NT2/D1 (cell line): Measurements from ENCODE around the gene INPP5D.

Experiments
- SUZ12 ChIP-seq: IDR thresholded peaks from 2 replicates; pipeline ENCODE4 v1.6.1; 2011; ENCODE audit not compliant: insufficient read length, insufficient read depth; ENCODE audit errors: extremely low read depth
- ZNF274 ChIP-seq: IDR thresholded peaks from 2 replicates; pipeline ENCODE4 v1.6.1; 2011; ENCODE audit warnings: mild to moderate bottlenecking, low read depth, low read length

DNA sequence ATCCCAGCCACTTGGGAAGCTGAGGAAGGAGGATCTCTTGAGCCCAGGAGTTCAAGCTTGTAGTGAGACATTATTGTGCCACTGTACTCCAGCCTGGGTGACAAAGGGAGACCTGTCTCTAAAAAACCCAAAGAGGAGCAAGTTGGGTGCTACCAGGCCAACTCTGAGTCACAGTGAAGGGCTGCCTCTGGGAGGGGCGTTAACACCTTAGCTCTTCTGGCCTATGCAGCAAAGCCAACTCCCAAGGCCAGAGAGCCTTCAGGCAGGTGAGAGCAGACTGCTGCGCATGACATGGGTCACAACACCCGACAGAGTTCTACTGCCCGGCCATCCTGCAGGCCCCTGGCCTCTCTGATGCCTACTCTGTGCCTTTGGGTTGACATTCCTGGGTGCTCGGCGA is 158.7 kb downstream of the INPP5D start:
- TF ChIP-seq ZNF274 = no peak
- TF ChIP-seq SUZ12 = no peak
